RWPE1 (cell line): Measurements from ENCODE around the gene XYLT2.

Experiments
- CTCF ChIA-PET: fragments of 350-600 bp; sonication (Branson Sonifier 250); formaldehyde crosslinking; extraction: SDS; loops from one replicate; lab custom pipeline; 2021; lab: Yijun Ruan, JAX
- POLR2A ChIA-PET: fragments of 400-600 bp; formaldehyde crosslinking; extraction: SDS; loops from one replicate; lab custom pipeline; 2020; ENCODE audit warnings: antibody characterized with exemption; ENCODE audit not compliant: low non-redundant PET; lab: Yijun Ruan, JAX
- DNase-seq: peaks from one replicate; pipeline ENCODE4 v3.0.0; 2012; ENCODE audit warnings: low spot score
- H3K27ac ChIP-seq: fragments of 450-650 bp; 2 replicates; pipeline ENCODE4 v1.5.1; 2017
- CTCF ChIP-seq: fragments of 450-650 bp; conservative IDR thresholded peaks from 2 replicates; pipeline ENCODE4 v1.5.1; 2017; ENCODE audit warnings: low read depth, mild to moderate bottlenecking

Gene XYLT2

GRCh38 chr17:50406578-50406977, 60.7 kb downstream of the XYLT2 start:
- ChIA-PET POLR2A (interaction anchor here (0.9 kb wide), 1 partner anchor 9 kb away, joined by 3 read pairs; the partner anchor contains the start of gene LRRC59), CTCF (interaction anchor here (2.2 kb wide), 1 partner anchor 9 kb away, joined by 13 read pairs; the partner anchor contains the start of gene LRRC59)
- DNase-seq, result no peak
- H3K27ac ChIP-seq, result no peak overlapping the region
- no peak for TF ChIP-seq CTCF

- DNase-seq, result no peak
- no peak for TF ChIP-seq CTCF
- ChIA-PET CTCF (interaction anchor here (2.2 kb wide), 1 partner anchor 10 kb away, joined by 13 read pairs; the partner anchor contains the start of gene LRRC59), POLR2A (no interaction called here)
- H3K27ac ChIP-seq, result no peak overlapping the region
Measured at GRCh38 chr17:50407921-50408320, 62.0 kb downstream of the XYLT2 start.
